HEK293 (cell line): Measurements from ENCODE around the gene TUBB4A.

Source experiments
- CTCF ChIA-PET: fragments of 350-600 bp; formaldehyde crosslinking; extraction: SDS; loops from one replicate; lab custom pipeline; 2021; ENCODE audit warnings: antibody characterized with exemption; lab: Yijun Ruan, JAX
- POLR2A ChIA-PET: fragments of 300-600 bp; formaldehyde crosslinking; extraction: SDS; loops from one replicate; lab custom pipeline; 2020; ENCODE audit warnings: antibody characterized with exemption, inconsistent platforms; lab: Yijun Ruan, JAX
- H3K27ac ChIP-seq: fragments of 200-500 bp; sonication (Bioruptor generic); 2 replicates; pipeline ENCODE4 v1.5.1; 2014; ENCODE audit warnings: low read depth, low read length, control low read depth, inconsistent platforms; ENCODE audit errors: extremely low read depth
- H3K36me3 ChIP-seq, 2 experiments: fragments of 200-500 bp in 1 of 2; sonication (Bioruptor generic) in 1 of 2; 1 replicate in 1 of 2; 2 replicates in 1 of 2; pipeline ENCODE4 v1.5.1; 2014 to 2017; ENCODE audit warnings: inconsistent platforms in 2 of 2, low read length in 2 of 2; ENCODE audit not compliant: control insufficient read depth in 2 of 2, insufficient read depth in 1 of 2
- H3K4me1 ChIP-seq: fragments of 200-500 bp; sonication (Bioruptor generic); 2 replicates; pipeline ENCODE4 v1.5.1; 2014; ENCODE audit warnings: mild to moderate bottlenecking, low read length, inconsistent platforms; ENCODE audit not compliant: control insufficient read depth, insufficient read depth
- H3K4me3 ChIP-seq: 2 replicates; pipeline ENCODE4 v1.5.1; 2011; ENCODE audit warnings: low read depth, mild to moderate bottlenecking, control low read depth, low read length, moderate library complexity
- H3K9me3 ChIP-seq: fragments of 200-500 bp; sonication (Bioruptor generic); 2 replicates; pipeline ENCODE4 v1.5.1; 2014; ENCODE audit warnings: low read depth, low read length, inconsistent platforms; ENCODE audit not compliant: control insufficient read depth, insufficient read depth
- EGR2 ChIP-seq: fragments of 450-650 bp; formaldehyde crosslinking; IDR thresholded peaks from 2 replicates; pipeline ENCODE4 v1.5.1; 2016; ENCODE audit warnings: low read depth, missing biosample characterization, missing genetic modification characterization
- PRDM1 ChIP-seq: fragments of 450-650 bp; formaldehyde crosslinking; IDR thresholded peaks from 2 replicates; pipeline ENCODE4; 2016; ENCODE audit warnings: missing biosample characterization, missing genetic modification characterization
- PRDM2 ChIP-seq: fragments of 450-650 bp; formaldehyde crosslinking; IDR thresholded peaks from 2 replicates; pipeline ENCODE4 v1.5.1; 2016; ENCODE audit warnings: missing biosample characterization, missing genetic modification characterization, borderline replicate concordance
- PRDM6 ChIP-seq: fragments of 450-650 bp; formaldehyde crosslinking; IDR thresholded peaks from 2 replicates; pipeline ENCODE4 v1.5.1; 2017; ENCODE audit warnings: missing biosample characterization, missing genetic modification characterization
- WT1 ChIP-seq: fragments of 450-650 bp; formaldehyde crosslinking; IDR thresholded peaks from 2 replicates; pipeline ENCODE4 v1.5.1; 2016; ENCODE audit warnings: missing biosample characterization, missing genetic modification characterization
- ZFHX2 ChIP-seq: fragments of 450-650 bp; formaldehyde crosslinking; conservative IDR thresholded peaks from 2 replicates; pipeline ENCODE4 v1.5.1; 2016; ENCODE audit warnings: missing biosample characterization, missing genetic modification characterization
- ZFP3 ChIP-seq: fragments of 450-650 bp; formaldehyde crosslinking; IDR thresholded peaks from 2 replicates; pipeline ENCODE4 v1.5.1; 2016; ENCODE audit warnings: low read depth, missing biosample characterization, missing genetic modification characterization
- ZNF138 ChIP-seq: fragments of 450-650 bp; formaldehyde crosslinking; IDR thresholded peaks from 2 replicates; pipeline ENCODE4 v1.5.1; 2016; ENCODE audit warnings: missing biosample characterization, missing genetic modification characterization, borderline replicate concordance
- ZNF266 ChIP-seq: fragments of 450-650 bp; formaldehyde crosslinking; IDR thresholded peaks from 2 replicates; pipeline ENCODE4 v1.5.1; 2016; ENCODE audit warnings: missing biosample characterization, missing genetic modification characterization, low read depth
- ZNF488 ChIP-seq: fragments of 450-650 bp; formaldehyde crosslinking; IDR thresholded peaks from 2 replicates; pipeline ENCODE4 v1.5.1; 2016; ENCODE audit warnings: missing biosample characterization, missing genetic modification characterization
- ZNF501 ChIP-seq: fragments of 450-650 bp; formaldehyde crosslinking; IDR thresholded peaks from 2 replicates; pipeline ENCODE4 v1.5.1; 2016; ENCODE audit warnings: missing biosample characterization, missing genetic modification characterization
- ZNF585B ChIP-seq: fragments of 450-650 bp; formaldehyde crosslinking; IDR thresholded peaks from 2 replicates; pipeline ENCODE4 v1.5.1; 2016; ENCODE audit warnings: missing biosample characterization, missing genetic modification characterization
- ZNF645 ChIP-seq: fragments of 450-650 bp; formaldehyde crosslinking; IDR thresholded peaks from 2 replicates; pipeline ENCODE4; 2016; ENCODE audit warnings: missing biosample characterization, missing genetic modification characterization
- ZNF664 ChIP-seq: fragments of 450-650 bp; formaldehyde crosslinking; IDR thresholded peaks from 2 replicates; pipeline ENCODE4 v1.5.1; 2016; ENCODE audit warnings: missing biosample characterization, missing genetic modification characterization
- ZNF768 ChIP-seq: fragments of 450-650 bp; formaldehyde crosslinking; IDR thresholded peaks from 2 replicates; pipeline ENCODE4 v1.5.1; 2018; ENCODE audit warnings: missing biosample characterization, mild to moderate bottlenecking, missing genetic modification characterization
- ZSCAN16 ChIP-seq: fragments of 450-650 bp; formaldehyde crosslinking; IDR thresholded peaks from 2 replicates; pipeline ENCODE4 v1.5.1; 2016; ENCODE audit warnings: missing biosample characterization, missing genetic modification characterization

The TUBB4A gene

GRCh38 chr19:6467384-6467783 is 34.7 kb downstream of the TUBB4A start:
- H3K4me1 ChIP-seq, result no peaks in the 10 kb centered on the region
- H3K9me3 ChIP-seq, result no peaks in the 10 kb centered on the region
- no peak overlapping the region for H3K27ac ChIP-seq
- no peaks in the 10 kb centered on the region for H3K36me3 ChIP-seq
- no peak for TF ChIP-seq ZNF488 (tag by site-specific recombination)
- TF ChIP-seq PRDM1 (tag by site-specific recombination), result no peak
- no peak for TF ChIP-seq ZSCAN16
- TF ChIP-seq ZNF664 (tag by site-specific recombination), result no peak
- no peak for TF ChIP-seq ZNF501 (tag by site-specific recombination)
- no peak for TF ChIP-seq PRDM6
- TF ChIP-seq, all 188 proteins: peak for 0
- ChIA-PET POLR2A (interaction anchor here (0.8 to 1.4 kb wide), 2 partner anchors 9 to 18 kb away, joined by 5 to 9 read pairs; no protein-coding TSS in a partner anchor), CTCF (interaction anchor here (0.5 to 1.1 kb wide), 3 partner anchors 9 to 300 kb away, joined by 3 read pairs; no protein-coding TSS in a partner anchor)
- no peak overlapping the region for H3K4me3 ChIP-seq

- 0 out of 2 replicates have a peak, but pooled peaks have one; percentile 61 for TF ChIP-seq ZNF768 (tag by site-specific recombination)
- no peak for TF ChIP-seq ZNF645
- TF ChIP-seq ZNF664 (tag by site-specific recombination), result peak; percentile 83
- TF ChIP-seq ZFP3 (tag by site-specific recombination), result no peak
- TF ChIP-seq WT1 (tag by site-specific recombination), result no peak
- TF ChIP-seq ZNF585B, result no peak
- TF ChIP-seq, all 188 proteins: peak for 2
- ChIA-PET POLR2A (interaction anchor here (0.8 to 1.4 kb wide), 2 partner anchors 10 to 19 kb away, joined by 5 to 9 read pairs; no protein-coding TSS in a partner anchor), CTCF (interaction anchor here (0.7 kb wide), 1 partner anchor 10 kb away, joined by 3 read pairs; no protein-coding TSS in a partner anchor)
Observed at GRCh38 chr19:6466526-6467248, 35.4 kb downstream of the TUBB4A start.

GRCh38 chr19:6465663-6466062 is 36.4 kb downstream of the TUBB4A start:
- ChIA-PET CTCF (no interaction called here), POLR2A (interaction anchor here (1.1 kb wide), 1 partner anchor 41 kb away, joined by 3 read pairs; the partner anchor contains the start of gene KHSRP)
- Histone ChIP-seq H3K36me3 (no peaks in the 10 kb centered on the region), H3K4me3 (no peak overlapping the region), H3K4me1 (no peaks in the 10 kb centered on the region), H3K9me3 (no peaks in the 10 kb centered on the region), H3K27ac (no peak overlapping the region)
- TF ChIP-seq ZNF266, result no peak
- TF ChIP-seq EGR2 (tag by site-specific recombination), result peak; percentile 84
- no peak for TF ChIP-seq ZNF138
- no peak for TF ChIP-seq PRDM2 (tag by site-specific recombination)
- TF ChIP-seq ZFHX2 (tag by site-specific recombination), result peak; percentile 69

More at GRCh38 chr19:6466526-6467248, 35.4 kb downstream of the TUBB4A start:
- Histone ChIP-seq H3K27ac (no peak overlapping the region), H3K36me3 (no peaks in the 10 kb centered on the region), H3K4me1 (no peaks in the 10 kb centered on the region), H3K4me3 (no peak overlapping the region), H3K9me3 (no peaks in the 10 kb centered on the region)
